H9 (cell line): ENCODE measurements around the gene IGF2BP3. TPM values are rescaled to one million over a fixed set of nuclear protein-coding genes. Genes with fewer than 3 reads are reported as not detected.

Experiments
- DNase-seq: peaks from one replicate; pipeline ENCODE4 v3.0.0-alpha.2; 2017
- H2AFZ ChIP-seq: one replicate; pipeline ENCODE4 v1.6.1; 2013; ENCODE audit warnings: mild to moderate bottlenecking, low read length, control low read depth, moderate library complexity
- H2AK5ac ChIP-seq: 2 replicates; pipeline ENCODE4 v1.6.1; 2013; ENCODE audit warnings: low read length, control low read depth, mixed read lengths; ENCODE audit not compliant: insufficient read length
- H2BK120ac ChIP-seq: one replicate; pipeline ENCODE4 v1.6.1; 2013; ENCODE audit warnings: low read depth, mild to moderate bottlenecking, low read length, control low read depth, inconsistent platforms; ENCODE audit not compliant: poor library complexity, severe bottlenecking
- H2BK12ac ChIP-seq: 2 replicates; pipeline ENCODE4 v1.6.1; 2013; ENCODE audit warnings: low read length, control low read depth, mixed read lengths, low read depth; ENCODE audit not compliant: insufficient read length
- H2BK15ac ChIP-seq: 2 replicates; pipeline ENCODE4 v1.6.1; 2013; ENCODE audit warnings: low read depth, low read length, control low read depth
- H2BK20ac ChIP-seq: one replicate; pipeline ENCODE4 v1.6.1; 2013; ENCODE audit warnings: low read depth, mild to moderate bottlenecking, low read length, control low read depth, inconsistent platforms; ENCODE audit not compliant: poor library complexity, severe bottlenecking
- H2BK5ac ChIP-seq: 2 replicates; pipeline ENCODE4 v1.6.1; 2013; ENCODE audit warnings: low read length, control low read depth, mixed read lengths; ENCODE audit not compliant: insufficient read length
- H3K14ac ChIP-seq: 2 replicates; pipeline ENCODE4 v1.6.1; 2013; ENCODE audit warnings: low read length, control low read depth; ENCODE audit not compliant: insufficient read depth
- H3K18ac ChIP-seq: 2 replicates; pipeline ENCODE4 v1.6.1; 2013; ENCODE audit warnings: low read depth, mild to moderate bottlenecking, mixed read lengths, low read length, control low read depth; ENCODE audit not compliant: insufficient read length
- H3K23ac ChIP-seq: 2 replicates; pipeline ENCODE4 v1.6.1; 2013; ENCODE audit warnings: low read length, control low read depth, mixed read lengths, low read depth; ENCODE audit not compliant: insufficient read length
- H3K23me2 ChIP-seq: 2 replicates; pipeline ENCODE4 v1.6.1; 2013; ENCODE audit warnings: low read depth, mild to moderate bottlenecking, mixed read lengths, low read length, control low read depth; ENCODE audit not compliant: insufficient read length, poor library complexity, severe bottlenecking
- H3K27ac ChIP-seq: 2 replicates; pipeline ENCODE4 v1.5.1; 2013; ENCODE audit warnings: low read length, control low read depth, mixed read lengths, low read depth; ENCODE audit not compliant: insufficient read length
- H3K27me3 ChIP-seq: 2 replicates; pipeline ENCODE4 v1.6.1; 2013; ENCODE audit warnings: low read length, control low read depth, inconsistent platforms; ENCODE audit not compliant: insufficient read depth
- H3K4ac ChIP-seq: 2 replicates; pipeline ENCODE4 v1.6.1; 2013; ENCODE audit warnings: low read depth, mild to moderate bottlenecking, control low read depth, inconsistent platforms, low read length, moderate library complexity
- H3K4me1 ChIP-seq: 2 replicates; pipeline ENCODE4 v1.6.1; 2013; ENCODE audit warnings: low read length, control low read depth, inconsistent platforms; ENCODE audit not compliant: insufficient read depth
- H3K4me2 ChIP-seq: 2 replicates; pipeline ENCODE4 v1.6.1; 2013; ENCODE audit warnings: low read length, control low read depth, mixed read lengths; ENCODE audit not compliant: insufficient read length, insufficient read depth
- H3K56ac ChIP-seq: 2 replicates; pipeline ENCODE4 v1.6.1; 2013; ENCODE audit warnings: low read depth, mild to moderate bottlenecking, mixed read lengths, low read length, control low read depth; ENCODE audit not compliant: insufficient read length
- H3K79me1 ChIP-seq: 2 replicates; pipeline ENCODE4 v1.6.1; 2013; ENCODE audit warnings: low read depth, mild to moderate bottlenecking, moderate library complexity, low read length, control low read depth, inconsistent platforms; ENCODE audit not compliant: insufficient read depth, poor library complexity, severe bottlenecking
- H3K79me2 ChIP-seq: 2 replicates; pipeline ENCODE4 v1.6.1; 2013; ENCODE audit warnings: low read length, control low read depth, inconsistent platforms; ENCODE audit not compliant: insufficient read depth
- H3K9ac ChIP-seq: 2 replicates; pipeline ENCODE4 v1.6.1; 2013; ENCODE audit warnings: low read length, control low read depth, mixed read lengths; ENCODE audit not compliant: insufficient read length; ENCODE audit errors: extremely low read depth
- H3K9me3 ChIP-seq: one replicate; pipeline ENCODE4 v1.6.1; 2013; ENCODE audit warnings: low read depth, low read length, inconsistent platforms; ENCODE audit not compliant: control insufficient read depth
- H3T11ph ChIP-seq: one replicate; pipeline ENCODE4 v1.6.1; 2013; ENCODE audit warnings: mild to moderate bottlenecking, low read length, control low read depth, inconsistent platforms
- H4K20me1 ChIP-seq: one replicate; pipeline ENCODE4 v1.6.1; 2013; ENCODE audit not compliant: control insufficient read depth, insufficient read length, insufficient read depth
- H4K5ac ChIP-seq: 2 replicates; pipeline ENCODE4 v1.6.1; 2013; ENCODE audit warnings: low read depth, mild to moderate bottlenecking, mixed read lengths, low read length, control low read depth; ENCODE audit not compliant: insufficient read length
- H4K8ac ChIP-seq: replicated peaks from 2 replicates; pipeline ENCODE4 v1.6.1; 2013; ENCODE audit warnings: low read length, control low read depth, mixed read lengths, low read depth; ENCODE audit not compliant: insufficient read length
- H4K91ac ChIP-seq: 2 replicates; pipeline ENCODE4 v1.6.1; 2013; ENCODE audit warnings: low read depth, mild to moderate bottlenecking, moderate library complexity, mixed read lengths, low read length, control low read depth; ENCODE audit not compliant: insufficient read length
- H3K27ac Mint-ChIP-seq, 3 experiments: 2 replicates in 2 of 3; 3 replicates in 1 of 3; pipeline ENCODE4 v1.8.0; 2020 to 2021; ENCODE audit warnings: mixed read lengths in 3 of 3, mild to moderate bottlenecking in 1 of 3, moderate library complexity in 1 of 3
- H3K27me3 Mint-ChIP-seq: 2 replicates; pipeline ENCODE4 v1.8.0; 2021; ENCODE audit warnings: low read depth, mild to moderate bottlenecking, moderate library complexity, mixed read lengths
- H3K36me3 Mint-ChIP-seq, 3 experiments: 2 replicates in 2 of 3; 3 replicates in 1 of 3; pipeline ENCODE4 v1.8.0; 2020 to 2021; ENCODE audit warnings: low read depth in 3 of 3, mixed read lengths in 3 of 3; ENCODE audit not compliant: insufficient read depth in 1 of 3
- H3K4me1 Mint-ChIP-seq, 2 experiments: 2 replicates each; pipeline ENCODE4 v1.8.0; 2020; ENCODE audit warnings: mixed read lengths in 2 of 2
- H3K4me3 Mint-ChIP-seq, 2 experiments: 2 replicates in 1 of 2; 3 replicates in 1 of 2; pipeline ENCODE4 v1.8.0; 2020 to 2021; ENCODE audit warnings: mild to moderate bottlenecking in 2 of 2, mixed read lengths in 2 of 2, moderate library complexity in 1 of 2
- H3K9me3 Mint-ChIP-seq, 2 experiments: 2 replicates in 1 of 2; 3 replicates in 1 of 2; pipeline ENCODE4 v1.8.0; 2020; ENCODE audit warnings: mild to moderate bottlenecking in 2 of 2, mixed read lengths in 2 of 2, moderate library complexity in 1 of 2
- CTCF ChIP-seq: fragments of 200-600 bp; sonication (generic); conservative IDR thresholded peaks from 3 replicates; pipeline ENCODE4 v1.8.0; 2021; ENCODE audit warnings: antibody characterized with exemption, mild to moderate bottlenecking
- total RNA-seq: library from RNA; stranded (reverse); gene quantifications from 2 replicates; pipeline ENCODE4 v1.2.1, GENCODE V29; 2021

IGF2BP3 gene
- total RNA-seq, 1 experiment from 2014 or later: 197 TPM

GRCh38 chr7:23343102-23343501, 127.2 kb downstream of the IGF2BP3 start:
- H3K23me2 ChIP-seq: no peaks in the 10 kb centered on the region
- H3K9ac ChIP-seq: no peak overlapping the region
- H3K79me1 ChIP-seq: no peaks in the 10 kb centered on the region
- H2AFZ ChIP-seq: no peak overlapping the region
- TF ChIP-seq CTCF: no peak
- Mint-ChIP-seq H3K36me3 (peaks cover 61 to 95% (median 95%) of the 10 kb centered on the region in 3 experiments; a peak in 6 of 7 replicates), H3K9me3 (no peaks in the 10 kb centered on the region), H3K4me3 (no peak overlapping the region), H3K27me3 (no peaks in the 10 kb centered on the region), H3K4me1 (no peaks in the 10 kb centered on the region), H3K27ac (no peak overlapping the region)
- no peaks in the 10 kb centered on the region for H4K20me1 ChIP-seq
- H4K91ac ChIP-seq: no peak overlapping the region
- no peak overlapping the region for H2BK12ac ChIP-seq
- no peak overlapping the region for H2BK15ac ChIP-seq
- H3K4ac ChIP-seq: no peak overlapping the region
- no peaks in the 10 kb centered on the region for H3K4me1 ChIP-seq
- no peak overlapping the region for H3K56ac ChIP-seq
- H3K18ac ChIP-seq: no peak overlapping the region
- no peak overlapping the region for H2BK5ac ChIP-seq
- H3K14ac ChIP-seq: no peak overlapping the region
- no peak overlapping the region for H2BK120ac ChIP-seq
- no peak overlapping the region for H2AK5ac ChIP-seq
- no peak overlapping the region for H4K8ac ChIP-seq
- no peak for DNase-seq
- H3K23ac ChIP-seq: no peak overlapping the region
- no peaks in the 10 kb centered on the region for H3K79me2 ChIP-seq
- H3T11ph ChIP-seq: no peak overlapping the region
- H4K5ac ChIP-seq: no peak overlapping the region
- no peak overlapping the region for H3K27ac ChIP-seq
- no peak overlapping the region for H3K4me2 ChIP-seq
- no peak overlapping the region for H2BK20ac ChIP-seq
- H3K27me3 ChIP-seq: no peaks in the 10 kb centered on the region
- H3K9me3 ChIP-seq: no peaks in the 10 kb centered on the region
